H1 (cell line): ENCODE results near the gene GGT6. TPM values are rescaled to one million over a fixed set of nuclear protein-coding genes. Genes with fewer than 3 reads are reported as not detected.

Experiments
- BCL11A ChIP-seq, 2 experiments: IDR thresholded peaks; one replicate each; pipeline ENCODE4 v1.6.1; 2011; ENCODE audit warnings: low read depth in 2 of 2, low read length in 2 of 2, mild to moderate bottlenecking in 2 of 2
- CTCF ChIP-seq, 3 experiments: IDR thresholded peaks; 1 replicate in 2 of 3; 2 replicates in 1 of 3; pipeline versions ENCODE4 v1.5.1 to v1.6.1; 2011; ENCODE audit warnings: low read length in 3 of 3, mild to moderate bottlenecking in 3 of 3, inconsistent platforms in 2 of 3, low read depth in 1 of 3, moderate library complexity in 1 of 3; ENCODE audit not compliant: insufficient read depth in 1 of 3; ENCODE audit errors: control extremely low read depth in 1 of 3
- EP300 ChIP-seq, 2 experiments: IDR thresholded peaks; 1 replicate in 1 of 2; 2 replicates in 1 of 2; pipeline ENCODE4 v1.6.1; 2011 to 2012; ENCODE audit warnings: low read depth in 2 of 2, low read length in 2 of 2, mild to moderate bottlenecking in 2 of 2, borderline replicate concordance in 1 of 2, inconsistent platforms in 1 of 2, moderate library complexity in 1 of 2
- KDM1A ChIP-seq: fragments of 200-600, 300-600 bp; sonication (generic); IDR thresholded peaks from 2 replicates; pipeline ENCODE4 v1.7.1; 2016; ENCODE audit warnings: mild to moderate bottlenecking, low read length, borderline replicate concordance
- RBBP5 ChIP-seq: IDR thresholded peaks from 2 replicates; pipeline ENCODE4 v1.7.1; 2012; ENCODE audit warnings: low read depth, mild to moderate bottlenecking, inconsistent platforms, low read length, moderate library complexity, borderline replicate concordance
- RFX5 ChIP-seq: IDR thresholded peaks from 2 replicates; pipeline ENCODE4 v1.6.1; 2011; ENCODE audit warnings: low read depth, low read length, improper control_type of control experiment, borderline replicate concordance
- SUZ12 ChIP-seq: fragments of 200-600 bp; sonication (generic); IDR thresholded peaks from 2 replicates; pipeline ENCODE4 v1.6.1; 2012; ENCODE audit warnings: mild to moderate bottlenecking, inconsistent platforms, low read length, moderate library complexity, mixed read lengths
- polyA plus RNA-seq, 7 experiments: library from polyadenylated mRNA; depleted of rRNA in 3 of 7; stranded (reverse) in 5 of 7; unstranded in 2 of 7; fragments of >200 nt in 5 of 7; fragments of 200-250 nt in 2 of 7; gene quantifications; 1 replicate in 5 of 7; 2 replicates in 1 of 7; 4 replicates in 1 of 7; pipeline versions ENCODE4 v1.2.1 to v1.2.3, GENCODE V29; 2011 to 2013; ENCODE audit warnings: missing spikeins in 2 of 7, mixed read lengths in 2 of 7
- total RNA-seq: library from RNA; stranded (reverse); fragmentation: NEBNext Ultra II Directional; extraction: Animal tissue kit (Norgen Biotek cat#: 25700); gene quantifications from 2 replicates; pipeline ENCODE4 v1.2.1, GENCODE V29; 2021
- TF ChIP-seq, protein P1 (sequence below): IDR thresholded peaks from 2 replicates; pipeline ENCODE4 v1.6.1; 2012; ENCODE audit warnings: inconsistent platforms

Gene GGT6
- total and polyA plus RNA-seq, 2 of the 8 experiments (the other 6 are each of a cell fraction or from before 2014, with no cell fraction given), result 0.18 TPM; not detected in 1

DNA sequence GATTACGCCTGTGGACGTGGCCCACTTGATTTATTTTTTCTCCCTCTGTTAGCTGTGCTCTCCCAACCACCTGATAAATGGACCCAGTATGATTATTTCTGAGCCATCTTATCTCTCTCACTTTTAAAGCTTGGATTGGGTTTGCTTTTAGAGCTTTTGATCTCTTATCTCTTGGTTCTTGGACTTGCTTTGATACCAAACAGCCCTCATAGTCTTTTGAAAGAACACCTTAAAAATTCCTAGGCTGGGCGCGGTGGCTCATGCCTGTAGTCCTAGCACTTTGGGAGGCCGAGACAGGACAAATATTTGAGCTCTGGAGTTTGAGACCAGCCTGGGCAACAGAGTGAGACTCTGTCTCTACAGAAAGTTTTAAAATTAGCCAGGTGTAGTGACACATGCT is 49.8 kb upstream of the GGT6 start (continued):
- TF ChIP-seq CTCF (IDR thresholded peaks at IDR 0.05; ENCODE audit: control extremely low read depth in 1 of 3, insufficient read depth in 1 of 3, low read depth in 1 of 3, low read length in 3 of 3), result no peak
- TF ChIP-seq EP300 (IDR thresholded peaks at IDR 0.05; ENCODE audit: borderline replicate concordance in 1 of 2, low read depth in 2 of 2, low read length in 2 of 2), result no peak
- no peak for TF ChIP-seq SUZ12
- TF ChIP-seq, protein P1, sequence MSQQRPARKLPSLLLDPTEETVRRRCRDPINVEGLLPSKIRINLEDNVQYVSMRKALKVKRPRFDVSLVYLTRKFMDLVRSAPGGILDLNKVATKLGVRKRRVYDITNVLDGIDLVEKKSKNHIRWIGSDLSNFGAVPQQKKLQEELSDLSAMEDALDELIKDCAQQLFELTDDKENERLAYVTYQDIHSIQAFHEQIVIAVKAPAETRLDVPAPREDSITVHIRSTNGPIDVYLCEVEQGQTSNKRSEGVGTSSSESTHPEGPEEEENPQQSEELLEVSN, result no peak
- no peak for TF ChIP-seq RFX5
- TF ChIP-seq RBBP5, result no peak
- no peak for TF ChIP-seq KDM1A
- TF ChIP-seq BCL11A (IDR thresholded peaks at IDR 0.05; ENCODE audit: low read depth in 2 of 2, low read length in 2 of 2), result no peak
- TF ChIP-seq, all 59 proteins: peak for 0
